Spleen (tissue), 7 donors: ENCODE results near the gene IPCEF1.

Experiments used
- CTCF ChIP-seq, 11 experiments: fragments of 200-600 bp in 7 of 11; fragments of 450-650 bp in 4 of 11; sonication (generic) in 4 of 11; IDR thresholded peaks in 8 of 11; conservative IDR thresholded peaks in 3 of 11; 1 replicate in 7 of 11; 2 replicates in 4 of 11; pipeline versions ENCODE4 v1.4.0 to v1.8.0; 2016 to 2021; ENCODE audit warnings: antibody characterized with exemption in 11 of 11, inconsistent platforms in 4 of 11, mild to moderate bottlenecking in 1 of 11
- POLR2A ChIP-seq, 3 donors: fragments of 450-650 bp; IDR thresholded peaks; one replicate each; pipeline ENCODE4 v1.5.1; 2017; ENCODE audit warnings: antibody characterized with exemption in 3 of 3, mild to moderate bottlenecking in 1 of 3
- donor health status: DM: no; HTN: no; CAD: no; lungs with moderate emphysema.
- donor health status: DM: no; HTN: no; CAD: no.
- donor health status: DM: no; HTN: no; CAD: no.

- TF ChIP-seq CTCF (IDR thresholded peaks at IDR 0.05 in 8 of 11, conservative IDR thresholded peaks at IDR 0.05 in 3 of 11): no peak
- no peak for TF ChIP-seq POLR2A (IDR thresholded peaks at IDR 0.05)
These were observed 23.0 kb upstream of the IPCEF1 start for GRCh38 chr6:154379585-154379984.
